ENCODE results near the gene DEFB128.

DNA sequence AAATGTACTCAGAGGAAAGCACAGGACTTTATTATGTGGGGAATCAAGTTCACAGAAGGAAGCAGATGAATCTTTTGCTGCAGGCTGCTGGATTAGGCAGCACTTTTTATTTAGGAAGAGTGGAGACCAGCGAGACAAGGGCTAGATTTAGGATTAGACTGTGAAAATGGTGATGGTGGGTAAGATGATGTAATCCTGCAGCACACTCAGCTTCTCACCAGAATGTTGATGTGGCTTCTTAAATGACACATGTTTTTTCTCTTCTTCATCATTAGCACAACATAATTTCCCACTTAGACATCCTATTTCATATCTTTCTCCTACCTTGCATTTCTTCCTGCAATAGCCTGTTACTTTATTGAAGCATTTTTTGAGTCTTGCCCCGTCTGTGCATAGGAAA lies 1.8 kb downstream of the DEFB128 start:
- TF ChIP-seq, protein P1, sequence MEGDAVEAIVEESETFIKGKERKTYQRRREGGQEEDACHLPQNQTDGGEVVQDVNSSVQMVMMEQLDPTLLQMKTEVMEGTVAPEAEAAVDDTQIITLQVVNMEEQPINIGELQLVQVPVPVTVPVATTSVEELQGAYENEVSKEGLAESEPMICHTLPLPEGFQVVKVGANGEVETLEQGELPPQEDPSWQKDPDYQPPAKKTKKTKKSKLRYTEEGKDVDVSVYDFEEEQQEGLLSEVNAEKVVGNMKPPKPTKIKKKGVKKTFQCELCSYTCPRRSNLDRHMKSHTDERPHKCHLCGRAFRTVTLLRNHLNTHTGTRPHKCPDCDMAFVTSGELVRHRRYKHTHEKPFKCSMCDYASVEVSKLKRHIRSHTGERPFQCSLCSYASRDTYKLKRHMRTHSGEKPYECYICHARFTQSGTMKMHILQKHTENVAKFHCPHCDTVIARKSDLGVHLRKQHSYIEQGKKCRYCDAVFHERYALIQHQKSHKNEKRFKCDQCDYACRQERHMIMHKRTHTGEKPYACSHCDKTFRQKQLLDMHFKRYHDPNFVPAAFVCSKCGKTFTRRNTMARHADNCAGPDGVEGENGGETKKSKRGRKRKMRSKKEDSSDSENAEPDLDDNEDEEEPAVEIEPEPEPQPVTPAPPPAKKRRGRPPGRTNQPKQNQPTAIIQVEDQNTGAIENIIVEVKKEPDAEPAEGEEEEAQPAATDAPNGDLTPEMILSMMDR (IDR thresholded peaks at IDR 0.05) = no peak
- TF ChIP-seq POLR2A (IDR thresholded peaks at IDR 0.05) = no peak
